Astrocyte of the hippocampus (primary cell): ENCODE measurements around the gene NPPB.

Experiments used
- DNase-seq: peaks from one replicate; pipeline ENCODE4 v3.0.0; 2011; ENCODE audit warnings: low read depth, low spot score

Gene NPPB

DNA sequence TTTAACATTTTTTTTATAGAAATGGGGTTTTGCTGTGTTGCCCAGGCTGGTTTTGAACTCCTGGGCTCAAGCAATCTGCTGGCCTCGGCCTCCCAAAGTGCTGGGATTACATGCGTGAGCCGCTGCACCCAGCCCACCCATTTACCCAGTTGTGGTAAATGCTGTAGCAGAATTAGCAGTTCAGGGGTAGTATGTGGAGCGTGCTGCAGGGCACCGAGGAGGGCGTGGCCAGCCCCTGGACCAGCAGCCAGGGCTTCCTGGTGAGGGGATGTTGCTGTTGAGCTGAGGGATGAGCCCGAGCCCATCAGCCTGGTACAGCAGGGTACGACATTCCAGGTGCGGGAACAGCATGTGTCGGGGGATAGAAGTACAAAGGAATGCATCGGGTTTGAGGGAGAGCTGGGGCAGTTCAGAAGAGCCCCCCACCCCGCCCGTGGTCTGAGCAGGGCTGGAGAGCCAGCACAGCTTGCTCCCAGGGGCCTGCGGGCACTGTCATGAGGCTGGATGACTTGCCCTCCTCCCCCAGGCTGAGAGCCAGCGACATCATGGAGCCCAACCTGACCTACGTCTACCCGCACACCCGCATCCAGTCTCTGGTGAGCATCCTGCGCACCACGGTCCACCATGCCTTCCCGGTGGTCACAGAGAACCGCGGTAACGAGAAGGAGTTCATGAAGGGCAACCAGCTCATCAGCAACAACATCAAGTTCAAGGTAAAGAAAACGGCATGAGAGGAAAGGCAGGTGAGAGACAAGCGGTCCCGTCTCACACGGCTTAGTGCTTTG, 23.1 kb downstream of the NPPB start:
- DNase-seq, result no peak

DNA sequence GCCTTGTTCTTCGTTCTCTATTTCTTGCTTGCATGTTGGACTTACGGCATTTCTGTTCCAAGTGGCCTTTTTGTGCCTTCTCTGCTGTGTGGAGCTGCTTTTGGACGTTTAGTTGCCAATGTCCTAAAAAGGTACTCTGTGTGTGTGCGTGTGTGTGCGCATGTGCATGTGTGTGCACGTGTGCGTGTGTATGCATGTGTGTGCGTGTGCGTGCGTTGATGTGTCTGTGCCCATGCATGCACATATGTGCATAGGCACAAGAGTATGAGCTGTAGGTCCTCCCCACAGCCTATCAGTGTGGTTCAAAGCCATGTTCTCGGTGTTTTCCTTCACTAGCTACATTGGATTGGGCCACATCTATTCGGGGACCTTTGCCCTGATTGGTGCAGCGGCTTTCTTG, 24.8 kb downstream of the NPPB start:
- no peak for DNase-seq

DNA sequence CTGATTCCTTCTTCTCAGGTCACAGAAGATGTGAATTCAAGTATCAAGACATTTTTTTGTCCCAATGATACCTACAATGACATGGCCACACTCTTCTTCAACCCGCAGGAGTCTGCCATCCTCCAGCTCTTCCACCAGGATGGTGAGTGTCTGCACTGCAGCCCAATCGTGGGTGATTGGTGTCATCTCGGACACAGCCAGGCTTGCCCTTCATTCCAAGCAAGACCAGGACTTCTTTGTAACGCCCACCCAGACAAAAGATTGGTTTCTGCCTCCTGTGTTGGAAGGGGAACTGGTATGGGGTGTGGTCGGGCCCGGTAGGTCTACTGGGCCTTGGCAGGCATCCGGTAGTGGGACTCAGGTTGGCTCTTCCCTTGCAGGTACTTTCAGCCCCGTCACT, 25.2 kb downstream of the NPPB start:
- DNase-seq, result no peak

DNA sequence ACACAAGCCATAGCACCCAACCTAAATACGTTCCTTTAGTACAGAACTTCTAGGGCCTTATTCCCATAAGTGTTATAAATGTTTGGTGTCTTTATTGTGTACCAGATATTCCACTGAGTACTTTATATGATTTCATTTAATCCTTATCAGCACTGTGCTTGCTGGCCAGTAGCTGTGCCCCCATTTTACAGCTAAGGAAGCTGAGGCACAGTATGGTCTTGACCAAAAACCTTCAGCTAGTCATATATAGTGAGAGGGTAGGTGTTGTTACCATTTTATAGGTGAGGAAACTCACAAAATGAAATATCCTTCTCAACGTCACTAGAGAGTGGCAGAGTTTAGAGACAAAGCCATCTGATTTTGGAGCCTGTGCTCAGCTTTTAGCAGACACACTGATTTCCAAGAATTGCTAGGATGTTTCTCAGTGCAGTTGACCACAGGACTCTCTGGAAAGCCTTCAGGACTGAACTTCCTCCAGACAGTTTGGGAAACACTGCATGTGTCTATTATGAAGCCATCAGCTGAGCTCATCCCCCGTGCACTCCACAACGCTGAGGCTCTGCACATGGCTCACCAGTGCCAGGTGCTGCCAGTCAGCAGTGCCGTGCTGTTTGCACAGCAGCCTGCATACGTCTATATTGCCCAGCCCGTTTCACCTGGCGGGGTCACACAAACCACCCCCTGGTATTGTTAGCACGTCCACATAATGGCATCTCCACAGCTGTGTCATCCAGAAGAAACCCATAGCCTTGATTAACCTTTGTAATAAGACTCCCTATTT, 26.6 kb downstream of the NPPB start:
- no peak for DNase-seq

DNA sequence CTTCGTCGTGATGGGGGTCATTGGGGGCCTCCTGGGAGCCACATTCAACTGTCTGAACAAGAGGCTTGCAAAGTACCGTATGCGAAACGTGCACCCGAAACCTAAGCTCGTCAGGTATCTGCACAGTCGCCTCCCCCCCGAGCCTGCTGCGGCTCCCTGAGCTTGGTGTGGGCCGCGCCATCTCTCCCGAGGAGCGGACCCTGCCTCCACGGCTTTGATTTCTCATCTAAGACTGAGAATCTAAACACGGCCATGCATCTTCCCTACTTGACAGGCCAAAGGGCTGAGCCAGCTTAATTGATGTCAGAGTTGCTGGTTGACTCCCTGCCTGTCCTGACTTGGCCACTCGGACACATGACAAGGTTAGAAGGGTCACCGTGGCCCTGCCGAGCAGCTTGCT, 30.2 kb downstream of the NPPB start:
- no peak for DNase-seq

DNA sequence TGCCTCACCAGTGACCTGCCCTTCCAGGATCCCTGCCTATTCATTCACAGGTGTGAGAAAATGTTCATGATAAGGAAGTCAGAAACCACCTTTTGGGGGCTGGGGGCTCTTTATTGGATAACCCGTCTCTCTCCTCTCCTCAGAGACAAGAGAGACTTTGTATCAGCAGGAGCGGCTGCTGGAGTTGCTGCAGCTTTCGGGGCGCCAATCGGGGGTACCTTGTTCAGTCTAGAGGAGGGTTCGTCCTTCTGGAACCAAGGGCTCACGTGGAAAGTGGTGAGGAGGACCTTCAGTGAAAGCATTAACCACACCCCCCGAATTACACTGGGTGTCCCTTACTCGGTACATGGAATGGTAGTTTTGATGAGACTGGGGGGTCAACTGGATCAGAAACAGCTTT, 31.8 kb downstream of the NPPB start:
- DNase-seq, result no peak

DNA sequence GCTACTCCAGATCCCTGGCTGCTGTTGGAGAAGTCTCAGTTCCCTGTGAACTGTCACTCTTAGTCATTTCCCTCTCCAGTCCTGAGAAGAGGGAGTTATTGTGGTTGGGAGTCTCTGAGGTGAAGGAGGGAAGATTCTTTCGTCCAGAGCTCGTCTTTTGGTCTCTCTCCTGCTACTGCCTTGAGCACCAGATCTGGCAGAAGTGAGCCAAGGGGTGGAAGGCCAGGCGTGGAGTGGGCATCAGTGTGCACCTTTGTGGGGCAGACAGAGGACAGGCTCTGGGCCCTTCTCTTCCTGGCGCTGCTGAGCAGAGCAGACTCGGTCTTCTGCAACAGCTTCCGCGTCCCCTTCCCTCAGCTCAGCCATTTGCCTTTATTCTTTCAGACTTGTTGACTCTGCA, 33.6 kb downstream of the NPPB start:
- DNase-seq, result no peak

DNA sequence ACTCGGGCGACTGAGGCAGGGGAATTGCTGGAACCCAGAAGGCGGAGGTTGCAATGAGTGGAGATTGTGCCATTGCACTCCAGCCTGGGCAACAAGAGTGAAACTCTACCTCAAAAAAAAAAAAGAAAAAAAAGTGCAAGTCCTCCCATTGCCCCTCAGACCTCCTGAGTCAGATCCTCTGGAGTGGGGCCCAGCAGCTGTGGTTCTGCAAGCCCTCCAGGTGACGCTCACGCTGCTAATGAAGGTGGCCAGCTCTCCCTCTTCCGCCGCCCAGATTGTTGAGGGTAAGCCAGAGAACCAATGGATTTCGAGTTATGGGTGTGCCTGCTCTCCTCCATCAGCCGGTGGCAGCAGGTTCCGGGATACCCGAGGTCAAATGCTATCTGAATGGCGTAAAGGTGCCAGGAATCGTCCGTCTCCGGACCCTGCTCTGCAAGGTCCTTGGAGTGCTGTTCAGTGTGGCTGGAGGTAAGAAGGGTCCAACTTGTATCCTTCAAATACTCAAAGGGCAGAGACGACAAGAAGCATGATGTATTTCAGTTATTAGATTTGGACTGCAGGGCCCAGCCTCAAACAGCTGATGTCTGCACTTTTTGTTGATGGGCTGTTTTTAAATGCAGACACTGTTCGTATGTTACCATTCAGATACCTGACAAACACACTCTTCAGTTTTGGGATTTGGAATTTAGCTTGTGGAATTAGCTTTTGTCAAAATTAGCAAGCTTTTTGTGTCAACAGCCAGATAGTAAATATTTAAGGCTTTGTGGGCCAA, 35.2 kb downstream of the NPPB start:
- DNase-seq, result peak; percentile 79

DNA sequence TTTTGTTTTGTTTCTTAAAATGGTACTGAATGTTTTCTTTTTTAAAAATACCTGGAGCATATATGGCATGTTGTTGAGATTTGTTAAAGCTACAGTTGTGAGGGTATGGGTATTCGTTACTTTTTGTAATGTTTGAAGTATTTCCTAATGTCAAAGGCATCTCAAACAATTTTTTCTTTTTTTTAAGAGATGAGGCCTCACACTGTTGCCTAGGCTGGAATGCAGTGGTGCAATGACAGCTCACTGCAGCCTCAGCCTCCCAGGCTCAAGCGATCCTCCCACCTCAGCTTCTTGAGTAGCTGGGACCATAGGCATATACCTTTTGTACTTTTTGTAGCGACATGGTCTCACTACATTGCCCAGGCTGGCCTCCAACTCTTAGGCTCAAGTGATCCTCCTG, 36.7 kb downstream of the NPPB start:
- peak; percentile 19 for DNase-seq

DNA sequence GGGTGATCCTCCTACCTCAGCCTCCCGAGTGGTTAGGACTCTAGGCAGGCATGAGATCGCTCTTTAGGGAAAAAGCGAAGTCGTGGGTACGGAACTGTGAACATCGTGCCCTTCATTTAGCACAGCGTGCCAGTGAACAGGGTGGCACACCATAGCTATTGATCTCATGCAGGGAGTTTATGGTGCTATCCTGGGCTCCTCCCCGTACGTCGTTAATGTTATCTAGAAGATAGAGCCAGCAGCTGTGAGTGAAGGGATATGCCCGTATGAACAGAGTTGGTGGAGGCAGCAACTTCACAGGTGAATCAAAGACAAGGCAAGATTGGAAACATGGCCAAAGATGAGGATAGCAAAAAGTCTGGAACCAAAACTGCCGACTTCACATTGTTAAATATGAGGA, 41.6 kb downstream of the NPPB start:
- DNase-seq, result no peak

DNA sequence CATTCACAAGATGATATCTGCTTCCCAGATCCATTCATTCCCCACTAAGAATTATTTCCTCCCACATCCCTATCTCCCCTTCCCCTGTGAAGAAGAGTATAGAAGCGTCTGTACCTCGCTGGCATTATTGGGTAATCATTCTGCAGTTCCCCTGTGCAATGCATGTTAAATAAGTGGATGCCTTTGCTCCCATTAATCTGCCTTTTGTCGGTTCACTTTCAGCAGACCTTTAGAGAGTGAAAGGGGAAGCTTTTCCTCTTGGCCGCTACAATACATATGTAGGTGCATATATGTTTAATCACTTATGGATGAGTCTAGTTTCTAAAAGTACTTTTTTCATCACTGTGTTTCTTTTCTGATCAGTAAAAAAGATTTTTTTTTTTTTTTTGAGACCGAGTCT, 45.7 kb downstream of the NPPB start:
- DNase-seq, result no peak
